H1 (cell line): ENCODE measurements around the gene SERPINA6. TPM values are rescaled to one million over a fixed set of nuclear protein-coding genes. Genes with fewer than 3 reads are reported as not detected.
A peak's percentile ranks its signal among the peaks of the same experiment; 100 is the strongest.

Source experiments
- CTCF ChIA-PET: fragments of 300-600 bp; sonication (Branson Sonifier 250); formaldehyde crosslinking; loops from one replicate; lab custom pipeline; 2021; ENCODE audit not compliant: partially characterized antibody; lab: Charles Lee
- POLR2A ChIA-PET: fragments of 300-600 bp; sonication (Branson Sonifier 250); formaldehyde crosslinking; loops from one replicate; lab custom pipeline; 2021; ENCODE audit warnings: inconsistent platforms; ENCODE audit not compliant: partially characterized antibody; lab: Charles Lee
- DNase-seq, 2 experiments: peaks; one replicate each; pipeline versions ENCODE4 v3.0.0 to v3.0.0-alpha.2; 2010 to 2022; ENCODE audit warnings: low spot score in 2 of 2, low read depth in 1 of 2, mixed read lengths in 1 of 2
- FAIRE-seq: peaks from 2 replicates; lab custom pipeline; 2011; peaks lifted over from hg19 to GRCh38; lab: Jason Lieb, UNC
- H2AFZ ChIP-seq: 2 replicates; pipeline ENCODE4 v1.8.1; 2012; ENCODE audit warnings: low read length, inconsistent platforms
- H2AK5ac ChIP-seq: 2 replicates; pipeline ENCODE4 v1.6.1; 2013; ENCODE audit warnings: low read depth, low read length
- H2BK120ac ChIP-seq: replicated peaks from 2 replicates; pipeline ENCODE3; 2013; ENCODE audit warnings: low read depth, low read length, inconsistent platforms
- H2BK12ac ChIP-seq: 2 replicates; pipeline ENCODE4 v1.6.1; 2013; ENCODE audit warnings: low read depth, low read length
- H2BK15ac ChIP-seq: 2 replicates; pipeline ENCODE4 v1.6.1; 2013; ENCODE audit warnings: low read length
- H2BK20ac ChIP-seq: 2 replicates; pipeline ENCODE4 v1.6.1; 2013; ENCODE audit warnings: low read length
- H2BK5ac ChIP-seq: 2 replicates; pipeline ENCODE4 v1.6.1; 2013; ENCODE audit warnings: low read depth, low read length
- H3K14ac ChIP-seq: 2 replicates; pipeline ENCODE4 v1.6.1; 2013; ENCODE audit warnings: inconsistent platforms; ENCODE audit not compliant: insufficient read length
- H3K18ac ChIP-seq: 2 replicates; pipeline ENCODE4 v1.6.1; 2013; ENCODE audit warnings: low read length; ENCODE audit errors: extremely low read depth
- H3K23ac ChIP-seq: 2 replicates; pipeline ENCODE4 v1.6.1; 2013; ENCODE audit warnings: inconsistent platforms; ENCODE audit not compliant: insufficient read length
- H3K23me2 ChIP-seq: 2 replicates; pipeline ENCODE4 v1.6.1; 2013; ENCODE audit warnings: low read depth, low read length
- H3K27ac ChIP-seq: 2 replicates; pipeline ENCODE4 v1.6.1; 2011; ENCODE audit warnings: low read depth, low read length, inconsistent platforms
- H3K27me3 ChIP-seq, 4 experiments: replicated peaks in 1 of 4; 1 replicate in 1 of 4; 2 replicates in 3 of 4; pipeline versions ENCODE4 v1.6.1 to v1.8.1; 2011 to 2013; ENCODE audit warnings: low read length in 3 of 4, mild to moderate bottlenecking in 3 of 4, inconsistent platforms in 2 of 4, mixed read lengths in 2 of 4, moderate library complexity in 1 of 4; ENCODE audit not compliant: control insufficient read depth in 3 of 4, insufficient read depth in 3 of 4; ENCODE audit errors: extremely low read depth in 1 of 4
- H3K36me3 ChIP-seq, 4 experiments: 2 replicates each; pipeline versions ENCODE4 v1.6.1 to v1.8.1; 2011 to 2013; ENCODE audit warnings: mild to moderate bottlenecking in 4 of 4, low read length in 3 of 4, moderate library complexity in 2 of 4, control low read depth in 1 of 4, inconsistent platforms in 1 of 4; ENCODE audit not compliant: insufficient read depth in 4 of 4, control insufficient read depth in 2 of 4
- H3K4ac ChIP-seq: replicated peaks from 2 replicates; pipeline ENCODE3; 2013; ENCODE audit warnings: low read length, low read depth, mixed read lengths, inconsistent platforms; ENCODE audit not compliant: insufficient read length
- H3K4me1 ChIP-seq, 4 experiments: replicated peaks in 1 of 4; 1 replicate in 1 of 4; 2 replicates in 3 of 4; pipeline versions ENCODE4 v1.6.1 to v1.8.1; 2011 to 2013; ENCODE audit warnings: low read length in 3 of 4, inconsistent platforms in 2 of 4, mixed read lengths in 1 of 4; ENCODE audit not compliant: insufficient read depth in 4 of 4, control insufficient read depth in 3 of 4
- H3K4me2 ChIP-seq, 2 experiments: 2 replicates each; pipeline versions ENCODE4 v1.6.1 to v1.8.1; 2011 to 2013; ENCODE audit warnings: low read depth in 2 of 2, low read length in 2 of 2, control low read depth in 1 of 2, inconsistent platforms in 1 of 2, mild to moderate bottlenecking in 1 of 2; ENCODE audit not compliant: insufficient read depth in 1 of 2
- H3K4me3 ChIP-seq, 4 experiments: fragments of 200-600, 300-600 bp in 1 of 4; sonication (generic), shearing (Covaris generic), sonication (Bioruptor Twin) in 1 of 4; 2 replicates each; pipeline versions ENCODE4 v1.5.1 to v1.8.1; 2011 to 2016; ENCODE audit warnings: low read length in 4 of 4, low read depth in 3 of 4, control low read depth in 2 of 4, inconsistent platforms in 2 of 4, mild to moderate bottlenecking in 2 of 4, mixed read lengths in 1 of 4, moderate library complexity in 1 of 4; ENCODE audit not compliant: insufficient read depth in 2 of 4; ENCODE audit errors: extremely low read depth in 1 of 4
- H3K56ac ChIP-seq: replicated peaks from 2 replicates; pipeline ENCODE3; 2013; ENCODE audit warnings: low read depth, mild to moderate bottlenecking, mixed read lengths, low read length, inconsistent platforms; ENCODE audit not compliant: insufficient read length
- H3K79me1 ChIP-seq: 2 replicates; pipeline ENCODE4 v1.6.1; 2013; ENCODE audit warnings: low read depth, low read length, control low read depth
- H3K79me2 ChIP-seq, 2 experiments: 2 replicates each; pipeline versions ENCODE4 v1.6.1 to v1.8.1; 2012 to 2013; ENCODE audit warnings: low read length in 2 of 2, mild to moderate bottlenecking in 2 of 2, inconsistent platforms in 1 of 2; ENCODE audit not compliant: insufficient read depth in 2 of 2, control insufficient read depth in 1 of 2
- H3K9ac ChIP-seq, 4 experiments: replicated peaks in 1 of 4; 1 replicate in 1 of 4; 2 replicates in 3 of 4; pipeline versions ENCODE4 v1.6.1 to v1.8.1; 2011 to 2013; ENCODE audit warnings: low read depth in 3 of 4, low read length in 3 of 4, control low read depth in 2 of 4, mild to moderate bottlenecking in 2 of 4, moderate library complexity in 2 of 4, inconsistent platforms in 1 of 4; ENCODE audit errors: extremely low read depth in 1 of 4
- H3K9me3 ChIP-seq, 2 experiments: 2 replicates each; pipeline versions ENCODE4 v1.6.1 to v1.8.1; 2012 to 2013; ENCODE audit warnings: mild to moderate bottlenecking in 2 of 2, moderate library complexity in 2 of 2, control low read depth in 1 of 2, inconsistent platforms in 1 of 2, low read depth in 1 of 2, low read length in 1 of 2, mixed read lengths in 1 of 2; ENCODE audit not compliant: insufficient read depth in 2 of 2
- H4K20me1 ChIP-seq, 2 experiments: replicated peaks in 1 of 2; 2 replicates each; pipeline versions ENCODE3 to v1.8.1; 2011 to 2013; ENCODE audit warnings: inconsistent platforms in 2 of 2, low read length in 2 of 2, mild to moderate bottlenecking in 1 of 2; ENCODE audit not compliant: insufficient read depth in 2 of 2, control insufficient read depth in 1 of 2
- H4K5ac ChIP-seq: 2 replicates; pipeline ENCODE4 v1.6.1; 2013; ENCODE audit warnings: low read length, low read depth, mixed read lengths, inconsistent platforms; ENCODE audit not compliant: insufficient read length
- H4K8ac ChIP-seq: 2 replicates; pipeline ENCODE4 v1.8.0; 2013; ENCODE audit warnings: mild to moderate bottlenecking, moderate library complexity, low read length, inconsistent platforms; ENCODE audit not compliant: insufficient read depth; ENCODE audit errors: extremely low read depth
- H4K91ac ChIP-seq: replicated peaks from 2 replicates; pipeline ENCODE3; 2013; ENCODE audit warnings: low read length, mixed read lengths, inconsistent platforms; ENCODE audit not compliant: insufficient read length
- CREB1 ChIP-seq: IDR thresholded peaks from 2 replicates; pipeline ENCODE4 v1.6.1; 2012; ENCODE audit warnings: inconsistent platforms
- EP300 ChIP-seq, 2 experiments: IDR thresholded peaks; 1 replicate in 1 of 2; 2 replicates in 1 of 2; pipeline ENCODE4 v1.6.1; 2011 to 2012; ENCODE audit warnings: low read depth in 2 of 2, low read length in 2 of 2, mild to moderate bottlenecking in 2 of 2, borderline replicate concordance in 1 of 2, inconsistent platforms in 1 of 2, moderate library complexity in 1 of 2
- HDAC6 ChIP-seq: IDR thresholded peaks from one replicate; pipeline ENCODE4 v1.7.1; 2012; ENCODE audit warnings: low read depth, mild to moderate bottlenecking, inconsistent platforms, low read length, moderate library complexity
- NANOG ChIP-seq: IDR thresholded peaks from 2 replicates; pipeline ENCODE4 v1.6.1; 2011; ENCODE audit warnings: low read length, low read depth, mild to moderate bottlenecking, inconsistent platforms; ENCODE audit not compliant: insufficient read depth, poor library complexity, severe bottlenecking
- RFX5 ChIP-seq: IDR thresholded peaks from 2 replicates; pipeline ENCODE4 v1.6.1; 2011; ENCODE audit warnings: low read depth, low read length, improper control_type of control experiment, borderline replicate concordance
- RXRA ChIP-seq: IDR thresholded peaks from 2 replicates; pipeline ENCODE4 v1.6.1; 2011; ENCODE audit warnings: low read depth, mild to moderate bottlenecking, low read length, moderate library complexity; ENCODE audit not compliant: insufficient read depth
- SIX5 ChIP-seq: IDR thresholded peaks from 2 replicates; pipeline ENCODE4 v1.6.1; 2011; ENCODE audit warnings: mild to moderate bottlenecking, low read depth, low read length
- USF2 ChIP-seq: IDR thresholded peaks from 2 replicates; pipeline ENCODE4 v1.6.1; 2011; ENCODE audit warnings: low read length, improper control_type of control experiment
- WGBS, 2 experiments: shearing (Covaris generic) in 1 of 2; methylation state at CpG; one replicate each; pipeline versions ENCODE4 v1.1.6 to v1.1.7; 2013 to 2015; ENCODE audit warnings: low lambda C conversion rate in 2 of 2, mixed read lengths in 2 of 2, inconsistent platforms in 1 of 2, low coverage in 1 of 2, missing lambda C conversion rate in 1 of 2; ENCODE audit not compliant: insufficient replicate concordance in 2 of 2, insufficient coverage in 1 of 2, insufficient read length in 1 of 2; ENCODE audit errors: extremely low coverage in 1 of 2, missing lambda C conversion rate in 1 of 2; 5-methylcytosine and 5-hydroxymethylcytosine counted together
- polyA plus RNA-seq, 7 experiments: library from polyadenylated mRNA; depleted of rRNA in 3 of 7; stranded (reverse) in 5 of 7; unstranded in 2 of 7; fragments of >200 nt in 5 of 7; fragments of 200-250 nt in 2 of 7; gene quantifications; 1 replicate in 5 of 7; 2 replicates in 1 of 7; 4 replicates in 1 of 7; pipeline versions ENCODE4 v1.2.1 to v1.2.3, GENCODE V29; 2011 to 2013; ENCODE audit warnings: missing spikeins in 2 of 7, mixed read lengths in 2 of 7
- total RNA-seq: library from RNA; stranded (reverse); fragmentation: NEBNext Ultra II Directional; extraction: Animal tissue kit (Norgen Biotek cat#: 25700); gene quantifications from 2 replicates; pipeline ENCODE4 v1.2.1, GENCODE V29; 2021

SERPINA6 gene
- total and polyA plus RNA-seq, 2 of the 8 experiments (the other 6 are each of a cell fraction or from before 2014, with no cell fraction given), result not detected

GRCh38 chr14:94349276-94349675 lies 26.1 kb upstream of the SERPINA6 start:
- H2AFZ ChIP-seq, result no peak overlapping the region
- no peaks in the 10 kb centered on the region for H3K4me1 ChIP-seq
- H3K14ac ChIP-seq, result no peak overlapping the region
- H3K18ac ChIP-seq, result no peak overlapping the region
- H2BK15ac ChIP-seq, result no peak overlapping the region
- H3K4ac ChIP-seq, result no peak overlapping the region
- H3K4me3 ChIP-seq, result no peak overlapping the region
- no peak overlapping the region for H3K4me2 ChIP-seq
- no peak overlapping the region for H4K8ac ChIP-seq
- no peak overlapping the region for H3K23ac ChIP-seq
- H2BK12ac ChIP-seq, result no peak overlapping the region; the same call in 1 of the 2 replicates
- H4K20me1 ChIP-seq, result no peaks in the 10 kb centered on the region
- no peaks in the 10 kb centered on the region for H3K36me3 ChIP-seq
- H4K91ac ChIP-seq, result no peak overlapping the region
- H3K9ac ChIP-seq, result no peak overlapping the region
- H2BK5ac ChIP-seq, result no peak overlapping the region
- FAIRE-seq (no peak), DNase-seq (no peak)
- H4K5ac ChIP-seq, result no peak overlapping the region
- H2BK20ac ChIP-seq, result no peak overlapping the region
- no peak overlapping the region for H2BK120ac ChIP-seq
- 82% methylated on average over 7 of the region's 7 CpGs; no CpG with 5 or more reads in 1 of the 2 experiments for WGBS, 2 experiments
- H3K23me2 ChIP-seq, result no peaks in the 10 kb centered on the region
- no peak overlapping the region for H3K27ac ChIP-seq
- H3K79me2 ChIP-seq, result no peaks in the 10 kb centered on the region
- peak overlapping the region; percentile 89; the same call in 1 of the 2 replicates for H2AK5ac ChIP-seq
- POLR2A ChIA-PET, result interaction anchor here (1.0 kb wide), 1 partner anchor 919 kb away, joined by 3 read pairs; no protein-coding TSS in a partner anchor
- H3K79me1 ChIP-seq, result no peaks in the 10 kb centered on the region
- CTCF ChIA-PET, result interaction anchor here (0.9 to 1.4 kb wide), 4 partner anchors 17 to 345 kb away, joined by 3 to 5 read pairs (median 4); partner anchors contain the start of gene SERPINA2
- TF ChIP-seq RXRA (no peak), RFX5 (no peak), SIX5 (no peak), HDAC6 (no peak), USF2 (no peak), NANOG (no peak), EP300 (IDR thresholded peaks at IDR 0.05; ENCODE audit: borderline replicate concordance in 1 of 2, low read depth in 2 of 2, low read length in 2 of 2) (no peak), CREB1 (no peak)
- TF ChIP-seq, all 59 proteins: peak for 0
- H3K9me3 ChIP-seq, result no peaks in the 10 kb centered on the region
- no peak overlapping the region for H3K56ac ChIP-seq
- no peaks in the 10 kb centered on the region for H3K27me3 ChIP-seq
